ENCODE results near the gene HDGFL1.

GRCh38 chr6:22593895-22594294 is 24.5 kb downstream of the HDGFL1 start:
- TF ChIP-seq FOXM1 (IDR thresholded peaks at IDR 0.05; ENCODE audit: borderline replicate concordance) (no peak), SUZ12 (IDR thresholded peaks at IDR 0.05) (no peak), ARNT (IDR thresholded peaks at IDR 0.05) (no peak), HDGF (IDR thresholded peaks at IDR 0.05; ENCODE audit: borderline replicate concordance) (no peak), PKNOX1 (IDR thresholded peaks at IDR 0.05) (no peak), SP1 (IDR thresholded peaks at IDR 0.05) (no peak), FOXA1 (IDR thresholded peaks at IDR 0.05) (no peak)

Measured in HEK293T (cell line).